T-helper 2 cell (primary cell): ENCODE measurements around the gene SPATS2.
A peak's percentile ranks its signal among the peaks of the same experiment; 100 is the strongest.
"Not testable (repeated sequence)": the region's sequence is repeated elsewhere in the genome, so short reads cannot be mapped to it uniquely, and the experiment has no call there.

Experiments
- DNase-seq, 5 experiments: peaks; one replicate each; pipeline versions ENCODE4 v3.0.0 to v3.0.0-alpha.2; 2012 to 2022

The SPATS2 gene

GRCh38 chr12:49357103-49357678 lies 10.1 kb upstream of the SPATS2 start:
- DNase-seq, result no peak

GRCh38 chr12:49358483-49359141 lies 8.7 kb upstream of the SPATS2 start:
- DNase-seq, result peak in 3 of 5 experiments; percentile 34 to 79 (median 47)

GRCh38 chr12:49359671-49360070 lies 7.6 kb upstream of the SPATS2 start:
- no peak for DNase-seq

GRCh38 chr12:49362077-49362476 lies 5.2 kb upstream of the SPATS2 start:
- no peak for DNase-seq

- no peak for DNase-seq
These were observed 2.3 kb upstream of the SPATS2 start for GRCh38 chr12:49364989-49365388.

GRCh38 chr12:49365542-49365941 lies 1.7 kb upstream of the SPATS2 start:
- DNase-seq, result no peak

- DNase-seq, result no peak
These were observed 1.1 kb upstream of the SPATS2 start for GRCh38 chr12:49366096-49366651.

GRCh38 chr12:49366652-49367380 lies 446 bp upstream of the SPATS2 start:
- DNase-seq, result peak; percentile 63 to 92 (median 77)

GRCh38 chr12:49368240-49368600 lies 958 bp downstream of the SPATS2 start:
- DNase-seq, result no peak

GRCh38 chr12:49369411-49370145 lies 2.3 kb downstream of the SPATS2 start:
- peak in 1 of 5 experiments; percentile 42 for DNase-seq

- DNase-seq, result no peak
These were observed 3.3 kb downstream of the SPATS2 start for GRCh38 chr12:49370539-49370938.

- peak in 1 of 5 experiments; percentile 66 for DNase-seq
These were observed 8.1 kb downstream of the SPATS2 start for GRCh38 chr12:49375406-49375805.

GRCh38 chr12:49377386-49377785 lies 10.1 kb downstream of the SPATS2 start:
- no peak for DNase-seq

- not testable (repeated sequence) for DNase-seq
These were observed 12.9 kb downstream of the SPATS2 start for GRCh38 chr12:49380184-49380583.

- DNase-seq, result peak; percentile 18 to 77 (median 33)
These were observed 21.6 kb downstream of the SPATS2 start for GRCh38 chr12:49388682-49389386.

- DNase-seq, result no peak
These were observed 22.1 kb downstream of the SPATS2 start for GRCh38 chr12:49389387-49389703.

GRCh38 chr12:49397000-49397399 lies 29.7 kb downstream of the SPATS2 start:
- DNase-seq, result no peak

GRCh38 chr12:49400304-49400703 lies 33.0 kb downstream of the SPATS2 start:
- DNase-seq, result no peak

- peak in 1 of 5 experiments; percentile 63 for DNase-seq
These were observed 36.7 kb downstream of the SPATS2 start for GRCh38 chr12:49403971-49404450.

GRCh38 chr12:49404956-49405355 lies 37.7 kb downstream of the SPATS2 start:
- no peak for DNase-seq

GRCh38 chr12:49410818-49411217 lies 43.6 kb downstream of the SPATS2 start:
- no peak for DNase-seq

GRCh38 chr12:49413010-49413409 lies 45.7 kb downstream of the SPATS2 start:
- DNase-seq, result no peak
